Measurements from ENCODE around the gene AHCYL2.

GRCh38 chr7:129347330-129347729, 122.5 kb downstream of the AHCYL2 start:
- TF ChIP-seq CTCF (IDR thresholded peaks at IDR 0.05), result no peak
- TF ChIP-seq POLR2A (IDR thresholded peaks at IDR 0.05), result no peak
- no peak for TF ChIP-seq EP300 (IDR thresholded peaks at IDR 0.05)
- no peak for TF ChIP-seq POLR2AphosphoS5 (IDR thresholded peaks at IDR 0.05)

Data from gastroesophageal sphincter (tissue), 3 donors.